GM23338 (cell line): ENCODE measurements around the gene MCAT. TPM values are rescaled to one million over a fixed set of nuclear protein-coding genes. Genes with fewer than 3 reads are reported as not detected.

Source experiments
- ATAC-seq: fragments of 200-7000 bp; cut with Tn5 transposase; 3 replicates; pipeline ENCODE4 v1.9.1; 2020
- DNase-seq: peaks from one replicate; pipeline ENCODE4 v3.0.0-alpha.2; 2015; ENCODE audit warnings: low spot score
- H2AFZ ChIP-seq: fragments of 200-600 bp; sonication (generic); 2 replicates; pipeline ENCODE4 v1.8.0; 2016; ENCODE audit warnings: antibody characterized with exemption, mild to moderate bottlenecking, moderate library complexity
- H3F3A ChIP-seq: fragments of 200-600 bp; sonication (generic); replicated peaks from 2 replicates; pipeline ENCODE4 v1.8.0; 2017; ENCODE audit warnings: antibody characterized with exemption, mixed run types, low read depth
- H3K27ac ChIP-seq: fragments of 200-600 bp; sonication (generic); 2 replicates; pipeline ENCODE4 v1.6.1; 2016; ENCODE audit warnings: low read depth
- H3K27me3 ChIP-seq: fragments of 200-600 bp; sonication (generic); 2 replicates; pipeline ENCODE4 v1.8.0; 2016; ENCODE audit warnings: mild to moderate bottlenecking, mixed run types, moderate library complexity; ENCODE audit not compliant: insufficient read depth
- H3K36me3 ChIP-seq: fragments of 200-600 bp; sonication (generic); 2 replicates; pipeline ENCODE4 v1.8.0; 2016; ENCODE audit warnings: mild to moderate bottlenecking; ENCODE audit not compliant: insufficient read depth
- H3K4me1 ChIP-seq: fragments of 200-600 bp; sonication (generic); 2 replicates; pipeline ENCODE4 v1.8.0; 2016; ENCODE audit warnings: mild to moderate bottlenecking, moderate library complexity; ENCODE audit not compliant: insufficient read depth
- H3K4me2 ChIP-seq: fragments of 200-600 bp; sonication (generic); 2 replicates; pipeline ENCODE4 v1.7.1; 2017; ENCODE audit warnings: mixed run types
- H3K4me3 ChIP-seq: fragments of 200-600 bp; sonication (generic); 2 replicates; pipeline ENCODE4 v1.6.1; 2016; ENCODE audit warnings: mixed run types
- H3K79me2 ChIP-seq: fragments of 200-600 bp; sonication (generic); replicated peaks from 2 replicates; pipeline ENCODE4 v1.8.0; 2017; ENCODE audit warnings: mild to moderate bottlenecking; ENCODE audit not compliant: insufficient read depth
- H3K9me2 ChIP-seq: fragments of 200-600 bp; sonication (generic); 2 replicates; pipeline ENCODE4 v1.8.0; 2017; ENCODE audit not compliant: insufficient read depth
- H4K20me1 ChIP-seq: fragments of 200-600 bp; sonication (generic); replicated peaks from 2 replicates; pipeline ENCODE4 v1.8.0; 2017; ENCODE audit warnings: mild to moderate bottlenecking; ENCODE audit not compliant: insufficient read depth
- H3K27ac Mint-ChIP-seq: 2 replicates; pipeline ENCODE4 v1.8.0; 2020; ENCODE audit warnings: inconsistent platforms, mild to moderate bottlenecking, moderate library complexity, mixed read lengths
- H3K27me3 Mint-ChIP-seq: 3 replicates; pipeline ENCODE4 v1.8.0; 2022; ENCODE audit warnings: low read depth, mild to moderate bottlenecking, moderate library complexity, mixed read lengths, inconsistent platforms; ENCODE audit not compliant: insufficient read depth, poor library complexity
- H3K36me3 Mint-ChIP-seq: 3 replicates; pipeline ENCODE4 v1.8.0; 2021; ENCODE audit warnings: low read depth, mild to moderate bottlenecking, inconsistent platforms, moderate library complexity, mixed read lengths
- H3K4me1 Mint-ChIP-seq: 3 replicates; pipeline ENCODE4 v1.8.0; 2020; ENCODE audit warnings: mild to moderate bottlenecking, inconsistent platforms, mixed read lengths
- H3K4me3 Mint-ChIP-seq: 3 replicates; pipeline ENCODE4 v1.8.0; 2021; ENCODE audit warnings: moderate library complexity, mild to moderate bottlenecking, inconsistent platforms, mixed read lengths
- H3K9me3 Mint-ChIP-seq: 3 replicates; pipeline ENCODE4 v1.8.0; 2020; ENCODE audit warnings: moderate library complexity, mild to moderate bottlenecking, inconsistent platforms, mixed read lengths
- CREB1 ChIP-seq: fragments of 250-450 bp; sonication (Bioruptor Pico); IDR thresholded peaks from 2 replicates; pipeline ENCODE4 v1.5.0; 2020; ENCODE audit warnings: low read depth, mild to moderate bottlenecking, moderate library complexity
- EZH2 ChIP-seq: fragments of 200-600 bp; sonication (generic); IDR thresholded peaks from one replicate; pipeline ENCODE4 v1.8.0; 2017; ENCODE audit warnings: antibody characterized with exemption, mild to moderate bottlenecking, low read depth; ENCODE audit not compliant: unreplicated experiment
- EZH2phosphoT487 ChIP-seq: fragments of 200-600 bp; sonication (generic); IDR thresholded peaks from one replicate; pipeline ENCODE4 v1.8.1; 2018; ENCODE audit warnings: antibody characterized with exemption; ENCODE audit not compliant: unreplicated experiment
- JUNB ChIP-seq: IDR thresholded peaks from one replicate; pipeline ENCODE4 v1.6.1; 2016; ENCODE audit warnings: antibody characterized with exemption; ENCODE audit not compliant: unreplicated experiment
- NANOG ChIP-seq: IDR thresholded peaks from 2 replicates; pipeline ENCODE4 v1.6.1; 2016; ENCODE audit warnings: antibody characterized with exemption, borderline replicate concordance
- POLR2AphosphoS5 ChIP-seq: IDR thresholded peaks from 2 replicates; pipeline ENCODE4 v1.6.1; 2016; ENCODE audit warnings: antibody characterized with exemption, low read depth
- ZNF331 ChIP-seq: fragments of 250-450 bp; sonication (Bioruptor Pico); IDR thresholded peaks from 2 replicates; pipeline ENCODE4 v1.5.0; 2020; ENCODE audit warnings: low read depth, mild to moderate bottlenecking, moderate library complexity
- ZNF462 ChIP-seq: fragments of 250-450 bp; sonication (Bioruptor Pico); IDR thresholded peaks from 2 replicates; pipeline ENCODE4 v1.5.0; 2020; ENCODE audit warnings: mild to moderate bottlenecking, moderate library complexity
- polyA plus RNA-seq: library from polyadenylated mRNA; unstranded; fragments of >200 nt; fragmentation: Nextera tagmentation; extraction: Ambion mirVana; gene quantifications from 2 replicates; pipeline ENCODE4 v1.2.1, GENCODE V29; 2016
- total RNA-seq: library from RNA; depleted of rRNA; stranded (reverse); fragments of >200 nt; shearing (Covaris generic); gene quantifications from 2 replicates; pipeline ENCODE4 v1.2.3, GENCODE V29; 2014

MCAT gene
- total and polyA plus RNA-seq, 2 experiments from 2014 or later = 9.7 to 16.9 TPM

- TF ChIP-seq ZNF462 (no peak), EZH2phosphoT487 (no peak)
Measured at GRCh38 chr22:43173566-43173965, 30.4 kb upstream of the MCAT start (continued).

GRCh38 chr22:43172191-43172590 is 29.0 kb upstream of the MCAT start:
- Histone ChIP-seq H3K36me3 (peaks cover 13% of the 10 kb centered on the region; the same call in 1 of the 2 replicates), H3K27ac (no peak overlapping the region), H3K4me2 (no peak overlapping the region), H3K4me1 (no peaks in the 10 kb centered on the region), H4K20me1 (no peaks in the 10 kb centered on the region), H3K4me3 (no peak overlapping the region), H3F3A (no peaks in the 10 kb centered on the region), H3K79me2 (no peaks in the 10 kb centered on the region), H2AFZ (no peak overlapping the region), H3K9me2 (no peaks in the 10 kb centered on the region), H3K27me3 (no peaks in the 10 kb centered on the region)
- no peaks in the 10 kb centered on the region; the same call in 2 of the 3 replicates for H3K9me3 Mint-ChIP-seq
- no peaks in the 10 kb centered on the region for H3K4me1 Mint-ChIP-seq
- H3K27me3 Mint-ChIP-seq = peaks cover 4% of the 10 kb centered on the region
- no peak overlapping the region for H3K4me3 Mint-ChIP-seq
- no peak overlapping the region for H3K27ac Mint-ChIP-seq
- ATAC-seq (no peak), DNase-seq (no peak)
- TF ChIP-seq CREB1 (CRISPR knock-in tag) = no peak
- TF ChIP-seq JUNB = no peak
- TF ChIP-seq POLR2AphosphoS5 = no peak
- TF ChIP-seq NANOG = no peak
- no peak for TF ChIP-seq ZNF331 (CRISPR knock-in tag)
- no peak for TF ChIP-seq EZH2
- H3K36me3 Mint-ChIP-seq = peaks cover 71% of the 10 kb centered on the region
